HG02571 (cell line): Measurements from ENCODE around the gene DCDC2C.

Source experiments
- ATAC-seq: cut with Tn5 transposase; IDR thresholded peaks from one replicate; pipeline ENCODE4 v1.9.1; 2021; ENCODE audit warnings: mild to moderate bottlenecking, moderate library complexity; ENCODE audit not compliant: unreplicated experiment

The DCDC2C gene

DNA sequence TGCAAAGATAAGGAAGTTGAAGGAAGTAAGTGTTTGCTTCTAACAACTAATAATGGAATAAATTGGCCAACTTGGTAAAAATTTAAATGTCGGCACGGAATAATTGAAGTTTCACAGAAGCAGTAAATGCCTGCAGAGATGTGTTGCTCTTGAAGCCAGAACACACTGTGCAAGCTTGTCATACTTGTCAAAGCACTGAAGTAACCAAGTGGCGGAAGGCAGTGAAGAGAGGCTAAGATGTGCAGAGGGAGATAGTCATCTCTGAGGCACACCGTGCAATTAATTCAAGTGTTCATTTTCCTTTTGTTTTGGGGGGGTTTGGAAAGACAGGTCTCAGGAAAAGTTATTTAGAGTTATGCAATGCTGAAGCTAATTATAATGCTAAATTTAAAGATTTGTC lies 5.2 kb downstream of the DCDC2C start:
- ATAC-seq = no peak

GRCh38 chr2:3709225-3709624 lies 5.8 kb downstream of the DCDC2C start:
- ATAC-seq = no peak

DNA sequence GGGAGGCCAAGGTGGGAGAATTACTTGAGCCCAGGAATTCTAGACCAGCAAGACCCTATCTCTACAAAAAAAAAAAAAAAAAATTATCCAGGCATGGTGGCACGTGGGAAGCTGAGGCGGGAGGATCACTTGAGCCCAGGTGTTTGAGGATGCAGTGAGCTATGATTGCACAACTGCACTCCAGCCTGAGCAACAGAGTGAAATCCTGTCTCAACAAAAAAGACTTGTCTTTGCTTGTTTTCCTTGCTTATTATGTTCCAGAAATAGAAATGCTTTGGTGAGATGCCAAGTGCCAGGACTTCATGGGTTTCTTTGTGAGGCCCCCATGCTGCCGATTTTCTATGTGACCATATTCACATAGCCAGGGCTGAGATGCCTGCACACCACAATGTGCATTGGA lies 9.0 kb downstream of the DCDC2C start:
- ATAC-seq = no peak

GRCh38 chr2:3712831-3713503 lies 9.6 kb downstream of the DCDC2C start:
- no peak for ATAC-seq

DNA sequence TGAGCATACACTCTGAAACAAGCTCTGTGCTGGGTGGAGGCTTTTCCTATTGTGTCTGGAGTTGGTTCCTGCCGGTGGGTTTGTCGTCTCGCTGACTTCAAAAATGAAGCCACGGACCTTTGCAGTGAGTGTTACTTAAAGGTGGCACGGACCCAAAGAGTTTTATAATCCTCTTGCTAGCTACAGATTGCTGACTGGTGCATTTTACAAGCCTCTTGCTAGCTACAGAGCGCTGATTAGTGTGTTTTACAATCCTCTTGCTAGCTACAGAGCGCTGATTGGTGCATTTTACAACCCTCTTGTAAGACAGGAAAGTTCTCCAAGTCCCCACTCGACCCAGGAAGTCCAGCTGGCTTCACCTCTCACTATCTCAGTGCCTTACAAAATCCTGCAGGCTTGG lies 15.3 kb downstream of the DCDC2C start:
- ATAC-seq = no peak

- ATAC-seq = no peak
Observed at GRCh38 chr2:3725002-3725401, 21.6 kb downstream of the DCDC2C start.

GRCh38 chr2:3725458-3726250 lies 22.3 kb downstream of the DCDC2C start:
- ATAC-seq = no peak

DNA sequence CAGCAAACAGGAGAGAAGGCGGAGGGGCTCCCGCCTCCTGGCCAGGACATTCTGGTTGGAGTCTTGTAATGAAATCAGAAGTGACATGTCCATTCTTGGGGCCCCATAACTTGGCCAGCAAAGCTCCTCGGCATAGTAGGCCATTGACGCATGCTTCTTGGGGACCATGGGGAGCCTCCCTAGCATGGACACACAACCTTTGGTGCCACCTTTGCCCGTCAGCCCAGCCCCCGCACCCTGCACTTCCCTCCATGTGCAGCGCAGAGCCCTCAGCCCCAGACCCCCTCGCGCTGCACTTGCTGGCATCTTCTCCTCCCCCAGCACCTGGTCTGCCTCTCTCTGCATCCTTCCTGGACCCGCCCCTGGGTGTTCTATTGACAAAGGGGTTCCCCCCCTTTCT lies 23.1 kb downstream of the DCDC2C start:
- no peak for ATAC-seq

DNA sequence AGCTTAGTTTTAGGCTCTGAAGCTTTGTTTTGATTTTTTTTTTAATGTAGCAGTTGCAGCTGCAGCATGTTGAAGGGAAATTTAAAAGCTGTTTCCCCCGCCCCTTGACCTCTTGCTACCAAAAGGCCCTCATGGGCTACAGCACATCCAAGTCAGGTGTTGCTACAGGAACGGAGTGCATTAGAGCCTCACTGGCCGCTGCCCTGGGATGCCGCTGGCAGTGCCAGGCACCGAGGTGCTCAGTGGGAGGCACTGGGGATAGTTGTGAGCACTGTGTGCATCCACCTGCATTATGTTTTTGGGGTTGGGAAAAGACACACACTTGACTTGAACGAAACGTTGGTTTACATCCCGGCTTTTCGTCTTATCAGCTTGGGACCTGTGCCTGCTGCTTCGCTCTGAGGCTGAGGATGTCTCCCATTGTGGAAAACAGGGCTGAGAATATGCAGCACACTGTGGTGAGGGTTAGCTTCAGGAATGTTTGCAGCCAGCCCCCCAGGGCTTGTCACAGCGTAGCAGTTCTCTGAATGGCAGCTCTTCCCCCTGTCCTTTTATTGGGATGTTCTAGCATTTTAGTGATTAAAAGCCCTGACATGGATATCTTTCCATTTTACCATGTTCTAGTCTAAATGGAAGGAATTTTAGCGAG lies 24.1 kb downstream of the DCDC2C start:
- no peak for ATAC-seq

GRCh38 chr2:3728104-3729054 lies 25.0 kb downstream of the DCDC2C start:
- ATAC-seq = no peak

DNA sequence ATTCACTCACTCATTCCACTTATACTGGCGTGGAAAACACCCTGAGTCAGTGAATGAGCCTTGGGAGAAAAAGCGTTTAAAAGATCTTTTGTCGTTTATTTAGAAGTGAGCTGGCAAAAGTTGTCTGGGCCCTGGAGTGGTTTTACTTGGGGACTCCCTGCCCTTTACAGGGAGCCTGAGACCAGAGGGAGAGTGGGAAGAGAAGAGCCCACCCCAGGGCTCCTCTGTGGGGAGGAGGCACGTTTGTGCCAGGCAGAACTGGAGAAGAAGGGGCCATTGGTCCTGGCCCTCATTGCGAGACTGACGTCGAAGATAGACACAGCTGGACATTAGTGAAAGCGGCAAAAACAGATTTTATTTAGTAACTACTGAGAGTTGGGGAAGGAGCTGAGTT lies 25.7 kb downstream of the DCDC2C start:
- no peak for ATAC-seq

- no peak for ATAC-seq
Observed at GRCh38 chr2:3729786-3730185, 26.4 kb downstream of the DCDC2C start.

GRCh38 chr2:3730646-3731045 lies 27.3 kb downstream of the DCDC2C start:
- no peak for ATAC-seq

DNA sequence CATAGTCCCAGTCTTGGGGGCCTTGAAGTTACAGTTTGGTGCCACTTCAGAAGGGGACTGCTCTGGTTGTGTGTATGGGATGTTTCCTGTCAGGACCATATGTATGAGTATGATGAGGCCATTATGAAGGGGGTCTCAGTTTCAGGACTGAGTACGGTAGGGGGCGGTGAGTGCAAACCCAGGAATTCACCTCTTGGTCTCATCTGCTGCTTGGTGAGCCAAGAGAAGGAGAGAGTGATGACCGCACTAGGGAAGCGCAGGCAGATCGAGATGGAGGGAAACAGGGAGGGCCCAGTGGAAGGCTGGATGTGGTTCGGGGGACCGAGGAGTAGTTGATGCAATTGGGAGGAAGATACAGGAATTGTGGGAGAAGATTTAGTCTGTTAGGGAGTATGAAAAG lies 28.5 kb downstream of the DCDC2C start:
- no peak for ATAC-seq

GRCh38 chr2:3736112-3736511 lies 32.7 kb downstream of the DCDC2C start:
- ATAC-seq = no peak

- ATAC-seq = no peak
Observed at GRCh38 chr2:3737128-3737527, 33.8 kb downstream of the DCDC2C start.

DNA sequence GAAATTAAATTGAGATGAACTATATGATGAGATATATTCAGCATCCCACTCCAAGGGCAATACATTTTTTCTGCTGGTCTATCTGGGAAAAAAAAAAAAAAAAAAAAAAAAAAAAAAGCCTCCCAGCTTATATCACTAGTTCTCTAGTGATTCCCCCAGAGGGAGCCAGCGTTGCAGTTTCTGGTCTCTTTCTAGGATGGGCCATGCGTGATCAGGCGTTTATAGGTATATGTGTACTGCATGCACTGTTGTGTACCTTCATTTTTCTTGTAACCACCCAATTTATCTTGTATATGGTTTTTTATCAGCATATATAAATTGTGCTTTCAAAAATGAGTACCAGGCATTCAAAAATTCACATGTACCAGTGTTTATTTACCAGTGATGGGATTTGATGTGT lies 35.1 kb downstream of the DCDC2C start:
- ATAC-seq = no peak

DNA sequence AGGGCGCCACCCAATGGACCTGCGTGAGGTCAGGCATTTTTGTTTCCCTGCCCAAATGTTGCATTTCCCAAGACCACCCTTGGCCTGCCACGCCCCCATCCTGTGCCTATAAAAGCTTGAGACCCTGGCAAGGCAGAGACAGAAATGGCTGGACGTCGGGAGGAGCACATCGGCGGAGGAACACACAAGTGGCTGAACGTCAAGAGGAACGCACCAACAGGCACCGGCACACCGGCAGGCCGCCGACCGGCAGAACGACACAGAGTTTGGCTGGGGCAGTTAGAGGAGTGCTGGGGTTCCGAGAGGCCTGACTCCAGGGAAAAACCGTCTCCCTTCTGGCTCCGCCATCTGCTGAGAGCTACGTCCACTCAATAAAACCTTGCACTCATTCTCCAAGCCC lies 35.9 kb downstream of the DCDC2C start:
- ATAC-seq = no peak

DNA sequence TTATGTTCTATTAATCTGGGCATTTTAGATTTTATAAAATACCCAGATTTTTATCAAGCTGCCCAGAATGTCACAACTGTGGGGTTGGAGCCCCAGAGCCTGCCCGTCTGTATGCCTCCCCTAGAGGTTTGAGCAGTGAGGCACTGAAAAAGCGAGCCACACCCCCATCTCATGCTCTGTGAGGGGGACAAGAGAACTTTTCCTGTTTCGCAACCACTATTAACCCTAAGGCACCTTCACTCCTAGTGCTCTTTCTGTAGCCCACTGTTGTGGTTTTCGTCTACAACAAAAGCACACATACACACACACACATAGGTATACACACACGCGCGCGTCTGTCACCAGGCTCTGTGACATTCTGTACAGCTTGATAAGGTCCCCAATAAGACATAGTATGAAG lies 38.0 kb downstream of the DCDC2C start:
- ATAC-seq = no peak

DNA sequence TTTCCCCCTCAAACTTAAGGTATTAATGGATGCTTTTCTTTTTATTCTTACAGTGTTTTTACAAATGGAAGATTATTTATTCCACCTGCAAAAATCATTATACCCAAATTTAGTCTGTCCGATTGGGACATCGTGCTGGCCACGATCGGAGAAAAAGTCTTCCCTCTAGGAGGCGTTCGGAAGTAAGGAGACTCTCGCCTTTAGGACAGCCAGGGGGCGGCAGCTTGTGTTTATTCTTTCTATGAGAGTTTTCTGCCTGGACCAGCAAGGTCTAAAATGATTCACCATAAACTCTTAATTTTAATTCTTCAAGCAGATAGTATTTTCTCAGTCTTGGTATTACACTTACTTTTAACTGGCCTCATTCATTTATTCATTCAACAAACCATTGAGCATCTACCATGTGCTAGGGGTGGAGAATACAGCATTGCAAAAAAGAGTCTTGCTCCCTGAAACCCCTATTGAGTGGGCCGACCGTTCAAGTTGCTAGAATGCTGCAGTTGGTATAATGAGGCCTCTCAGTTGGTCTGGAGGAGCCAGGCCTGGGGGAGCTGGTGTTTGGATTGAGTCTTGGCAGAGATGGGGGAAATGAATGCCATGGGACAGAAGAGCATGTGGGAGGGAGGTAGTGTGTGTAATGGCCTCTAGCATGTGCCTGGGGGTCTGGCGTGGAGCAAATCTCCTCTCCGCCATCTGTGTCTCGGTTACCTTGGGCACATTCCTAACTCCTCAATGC lies 38.7 kb downstream of the DCDC2C start:
- ATAC-seq = no peak
